Lower leg skin (tissue), 3 donors: Measurements from ENCODE around the gene TRMT6.

Source experiments
- CTCF ChIP-seq, 3 donors: fragments of 450-650 bp; IDR thresholded peaks; one replicate each; pipeline ENCODE4 v1.5.1; 2016; ENCODE audit warnings: antibody characterized with exemption in 3 of 3, mild to moderate bottlenecking in 3 of 3, moderate library complexity in 2 of 3
- POLR2A ChIP-seq, 2 donors: fragments of 450-650 bp; IDR thresholded peaks; one replicate each; pipeline ENCODE4 v1.6.1; 2016 to 2017; ENCODE audit warnings: antibody characterized with exemption in 2 of 2, mild to moderate bottlenecking in 1 of 2, moderate library complexity in 1 of 2

GRCh38 chr20:5974531-5974930 is 24.2 kb upstream of the TRMT6 start:
- no peak for TF ChIP-seq CTCF (IDR thresholded peaks at IDR 0.05)
- TF ChIP-seq POLR2A (IDR thresholded peaks at IDR 0.05) = no peak
